ENCODE data around the gene AGPAT1. TPM values are rescaled to one million over a fixed set of nuclear protein-coding genes. Genes with fewer than 3 reads are reported as not detected.
"Not testable (repeated sequence)": the region's sequence is repeated elsewhere in the genome, so short reads cannot be mapped to it uniquely, and the experiment has no call there.

Gene AGPAT1
- total RNA-seq, 1 donor from 2014 or later = 8.4 TPM

GRCh38 chr6:32192608-32193039 lies 16.7 kb upstream of the AGPAT1 start, which contains the start of gene GPSM3:
Gene GPSM3, minus strand, starts transcription at chr6:32192643. Its CDS starts 130 bp downstream, at chr6:32192513.
- Histone ChIP-seq H3K27ac (ENCODE audit: low read depth, low read length) (peak within 1 kb of the TSS; percentile 97), H3K4me1 (ENCODE audit: control insufficient read depth in 3 of 3, insufficient read depth in 3 of 3, low read length in 3 of 3) (peaks cover 45 to 66% (median 52%) of the 10 kb centered on the region in 3 donors), H3K36me3 (ENCODE audit: control insufficient read depth in 3 of 3, insufficient read depth in 3 of 3, low read length in 3 of 3) (peaks cover 2 to 5% (median 2%) of the 10 kb centered on the region in 3 donors), H3K9ac (ENCODE audit: low read depth in 1 of 3, low read length in 3 of 3) (peak within 1 kb of the TSS; percentile 40 to 95 (median 57)), H3K9me3 (ENCODE audit: control insufficient read depth in 3 of 3, low read length in 3 of 3) (no peaks in the 10 kb centered on the region), H3K4me3 (ENCODE audit: low read length in 3 of 3) (peak within 1 kb of the TSS; percentile 41 to 55 (median 51)), H3K27me3 (ENCODE audit: control insufficient read depth in 3 of 3, insufficient read depth in 3 of 3, low read length in 3 of 3) (no peaks in the 10 kb centered on the region)

GRCh38 chr6:32191696-32192607 lies 16.1 kb upstream of the AGPAT1 start:
- peaks cover 43 to 64% (median 54%) of the 10 kb centered on the region in 3 donors for H3K4me1 ChIP-seq (ENCODE audit: control insufficient read depth in 3 of 3, insufficient read depth in 3 of 3, low read length in 3 of 3)
- peak overlapping the region; percentile 97 for H3K27ac ChIP-seq (ENCODE audit: low read depth, low read length)
- H3K27me3 ChIP-seq (ENCODE audit: control insufficient read depth in 3 of 3, insufficient read depth in 3 of 3, low read length in 3 of 3) = no peaks in the 10 kb centered on the region
- H3K9ac ChIP-seq (ENCODE audit: low read depth in 1 of 3, low read length in 3 of 3) = peak overlapping the region; percentile 32 to 45 (median 33)
- H3K9me3 ChIP-seq (ENCODE audit: control insufficient read depth in 3 of 3, low read length in 3 of 3) = no peaks in the 10 kb centered on the region
- peaks cover 8 to 11% (median 8%) of the 10 kb centered on the region in 3 donors for H3K36me3 ChIP-seq (ENCODE audit: control insufficient read depth in 3 of 3, insufficient read depth in 3 of 3, low read length in 3 of 3)
- H3K4me3 ChIP-seq (ENCODE audit: low read length in 3 of 3) = peak overlapping the region; percentile 22 to 55 (median 51)

GRCh38 chr6:32190911-32191677 lies 15.2 kb upstream of the AGPAT1 start:
- Histone ChIP-seq H3K9ac (ENCODE audit: low read depth in 1 of 3, low read length in 3 of 3) (peak overlapping the region; percentile 87 to 95 (median 91)), H3K27me3 (ENCODE audit: control insufficient read depth in 3 of 3, insufficient read depth in 3 of 3, low read length in 3 of 3) (no peaks in the 10 kb centered on the region), H3K4me1 (ENCODE audit: control insufficient read depth in 3 of 3, insufficient read depth in 3 of 3, low read length in 3 of 3) (peaks cover 40 to 65% (median 55%) of the 10 kb centered on the region in 3 donors), H3K9me3 (ENCODE audit: control insufficient read depth in 3 of 3, low read length in 3 of 3) (no peaks in the 10 kb centered on the region), H3K36me3 (ENCODE audit: control insufficient read depth in 3 of 3, insufficient read depth in 3 of 3, low read length in 3 of 3) (peaks cover 15 to 16% (median 15%) of the 10 kb centered on the region in 3 donors), H3K4me3 (ENCODE audit: low read length in 3 of 3) (peak overlapping the region; percentile 36 to 94 (median 86)), H3K27ac (ENCODE audit: low read depth, low read length) (peak overlapping the region; percentile 97)

DNA sequence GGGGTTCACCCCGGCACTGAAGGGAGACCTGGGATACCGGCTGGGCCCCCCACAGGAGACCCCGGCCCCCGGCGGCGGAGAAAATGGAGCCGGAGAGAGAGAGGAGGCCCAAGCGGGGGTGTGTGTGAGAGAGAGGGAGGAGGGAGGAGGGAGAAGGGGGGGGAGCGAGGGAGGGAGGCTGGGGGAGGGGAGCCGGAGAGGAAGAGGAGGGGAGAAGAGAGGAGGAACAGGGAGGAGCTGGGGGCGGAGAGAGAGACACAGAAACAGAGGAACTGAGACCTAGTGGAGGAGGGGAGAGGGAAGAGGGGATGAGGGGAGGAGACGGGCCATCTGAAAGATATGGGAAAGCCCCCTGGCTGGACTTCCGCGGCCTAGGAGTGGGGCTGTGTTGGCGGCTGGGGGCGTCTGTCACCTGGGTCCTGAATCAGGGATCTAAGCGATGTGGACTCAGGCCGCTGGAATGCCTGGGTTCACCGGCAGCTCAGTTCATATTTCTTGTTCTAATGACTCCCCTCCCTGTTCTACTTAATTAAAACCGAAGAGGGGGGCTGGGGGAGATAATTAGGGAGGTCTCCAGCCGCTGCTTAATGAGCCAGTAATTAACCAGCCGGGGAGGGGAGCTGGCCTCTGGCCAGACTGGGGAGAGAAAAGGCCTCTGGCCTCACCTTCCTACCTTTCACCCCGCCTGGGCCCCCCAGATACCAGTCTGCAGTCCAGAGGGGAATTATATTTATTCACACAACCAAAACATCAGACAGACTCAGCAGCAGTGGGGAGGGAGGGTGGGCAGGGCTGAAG lies 14.4 kb upstream of the AGPAT1 start, which contains the start of gene PBX2:
Gene PBX2, minus strand, starts transcription at position 149 of the 798 bp plus-strand sequence. CDS start 287 bp downstream, outside the sequence.
- H3K4me1 ChIP-seq (ENCODE audit: control insufficient read depth in 3 of 3, insufficient read depth in 3 of 3, low read length in 3 of 3) = peaks cover 42 to 62% (median 58%) of the 10 kb centered on the region in 3 donors
- no peaks in the 10 kb centered on the region for H3K9me3 ChIP-seq (ENCODE audit: control insufficient read depth in 3 of 3, low read length in 3 of 3)
- H3K9ac ChIP-seq (ENCODE audit: low read depth in 1 of 3, low read length in 3 of 3) = peak within 1 kb of the TSS; percentile 87 to 95 (median 91)

GRCh38 chr6:32189742-32190053 lies 13.8 kb upstream of the AGPAT1 start:
- peaks cover 36 to 57% (median 53%) of the 10 kb centered on the region in 3 donors for H3K4me1 ChIP-seq (ENCODE audit: control insufficient read depth in 3 of 3, insufficient read depth in 3 of 3, low read length in 3 of 3)
- H3K27me3 ChIP-seq (ENCODE audit: control insufficient read depth in 3 of 3, insufficient read depth in 3 of 3, low read length in 3 of 3) = no peaks in the 10 kb centered on the region
- H3K9me3 ChIP-seq (ENCODE audit: control insufficient read depth in 3 of 3, low read length in 3 of 3) = no peaks in the 10 kb centered on the region
- peak overlapping the region; percentile 54 to 78 (median 70) for H3K4me3 ChIP-seq (ENCODE audit: low read length in 3 of 3)
- peaks cover 15 to 16% (median 15%) of the 10 kb centered on the region in 3 donors for H3K36me3 ChIP-seq (ENCODE audit: control insufficient read depth in 3 of 3, insufficient read depth in 3 of 3, low read length in 3 of 3)
- H3K27ac ChIP-seq (ENCODE audit: low read depth, low read length) = peak overlapping the region; percentile 97
- peak overlapping the region; percentile 86 to 91 (median 88) for H3K9ac ChIP-seq (ENCODE audit: low read depth in 1 of 3, low read length in 3 of 3)

More for the DNA sequence above, 14.4 kb upstream of the AGPAT1 start, which contains the start of gene PBX2:
- Histone ChIP-seq H3K27ac (ENCODE audit: low read depth, low read length) (peak within 1 kb of the TSS; percentile 97), H3K4me3 (ENCODE audit: low read length in 3 of 3) (peak within 1 kb of the TSS; percentile 86 to 94 (median 87)), H3K36me3 (ENCODE audit: control insufficient read depth in 3 of 3, insufficient read depth in 3 of 3, low read length in 3 of 3) (peaks cover 15 to 16% (median 15%) of the 10 kb centered on the region in 3 donors), H3K27me3 (ENCODE audit: control insufficient read depth in 3 of 3, insufficient read depth in 3 of 3, low read length in 3 of 3) (no peaks in the 10 kb centered on the region)

GRCh38 chr6:32189069-32189741 lies 13.3 kb upstream of the AGPAT1 start:
- Histone ChIP-seq H3K27me3 (ENCODE audit: control insufficient read depth in 3 of 3, insufficient read depth in 3 of 3, low read length in 3 of 3) (no peaks in the 10 kb centered on the region), H3K27ac (ENCODE audit: low read depth, low read length) (peak overlapping the region; percentile 97), H3K4me1 (ENCODE audit: control insufficient read depth in 3 of 3, insufficient read depth in 3 of 3, low read length in 3 of 3) (peaks cover 35 to 55% (median 53%) of the 10 kb centered on the region in 3 donors), H3K9ac (ENCODE audit: low read depth in 1 of 3, low read length in 3 of 3) (peak overlapping the region; percentile 86 to 91 (median 88)), H3K9me3 (ENCODE audit: control insufficient read depth in 3 of 3, low read length in 3 of 3) (no peaks in the 10 kb centered on the region), H3K36me3 (ENCODE audit: control insufficient read depth in 3 of 3, insufficient read depth in 3 of 3, low read length in 3 of 3) (peaks cover 15 to 18% (median 15%) of the 10 kb centered on the region in 3 donors), H3K4me3 (ENCODE audit: low read length in 3 of 3) (peak overlapping the region; percentile 54 to 78 (median 70))

DNA sequence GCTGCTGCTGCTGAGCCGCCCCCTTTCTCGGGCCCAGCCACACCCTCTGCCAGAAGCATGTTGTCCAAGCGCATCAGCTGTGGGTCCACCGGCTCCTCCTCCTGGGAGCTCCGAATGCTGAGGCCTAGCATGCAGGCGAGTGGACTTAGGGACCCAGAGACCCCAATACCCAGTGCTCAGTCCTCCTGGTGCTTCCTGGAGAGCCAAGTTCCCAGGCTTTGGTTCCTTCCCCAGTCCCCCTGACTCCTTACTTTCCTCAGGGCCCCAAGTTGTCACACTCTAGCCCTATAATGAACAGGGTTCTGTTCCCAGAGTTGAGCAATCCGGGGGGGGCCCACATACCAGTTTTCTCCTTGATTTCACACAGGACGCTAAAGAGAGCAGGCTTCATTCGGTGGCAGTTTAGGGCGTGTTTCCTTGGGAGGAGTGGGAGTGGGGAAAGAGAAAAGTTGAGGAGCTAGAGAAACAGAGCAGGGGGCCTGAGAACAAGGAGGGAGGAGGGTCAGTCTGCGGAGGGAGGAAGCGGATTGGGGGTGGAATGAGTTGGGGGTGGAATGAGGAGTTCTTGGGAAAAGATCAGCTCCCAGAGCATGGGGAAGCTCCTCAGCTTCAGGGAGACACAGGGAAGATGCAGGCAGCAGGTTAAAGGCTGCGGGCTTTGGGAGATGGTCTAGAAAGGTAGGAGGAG lies 12.6 kb upstream of the AGPAT1 start:
- H3K27me3 ChIP-seq (ENCODE audit: control insufficient read depth in 3 of 3, insufficient read depth in 3 of 3, low read length in 3 of 3) = no peaks in the 10 kb centered on the region
- H3K27ac ChIP-seq (ENCODE audit: low read depth, low read length) = peak overlapping the region; percentile 97
- peak overlapping the region; percentile 86 to 91 (median 88) for H3K9ac ChIP-seq (ENCODE audit: low read depth in 1 of 3, low read length in 3 of 3)
- peak overlapping the region; percentile 54 to 78 (median 70) for H3K4me3 ChIP-seq (ENCODE audit: low read length in 3 of 3)
- peaks cover 35 to 60% (median 58%) of the 10 kb centered on the region in 3 donors for H3K4me1 ChIP-seq (ENCODE audit: control insufficient read depth in 3 of 3, insufficient read depth in 3 of 3, low read length in 3 of 3)
- H3K36me3 ChIP-seq (ENCODE audit: control insufficient read depth in 3 of 3, insufficient read depth in 3 of 3, low read length in 3 of 3) = peaks cover 15 to 23% (median 16%) of the 10 kb centered on the region in 3 donors
- no peaks in the 10 kb centered on the region for H3K9me3 ChIP-seq (ENCODE audit: control insufficient read depth in 3 of 3, low read length in 3 of 3)

DNA sequence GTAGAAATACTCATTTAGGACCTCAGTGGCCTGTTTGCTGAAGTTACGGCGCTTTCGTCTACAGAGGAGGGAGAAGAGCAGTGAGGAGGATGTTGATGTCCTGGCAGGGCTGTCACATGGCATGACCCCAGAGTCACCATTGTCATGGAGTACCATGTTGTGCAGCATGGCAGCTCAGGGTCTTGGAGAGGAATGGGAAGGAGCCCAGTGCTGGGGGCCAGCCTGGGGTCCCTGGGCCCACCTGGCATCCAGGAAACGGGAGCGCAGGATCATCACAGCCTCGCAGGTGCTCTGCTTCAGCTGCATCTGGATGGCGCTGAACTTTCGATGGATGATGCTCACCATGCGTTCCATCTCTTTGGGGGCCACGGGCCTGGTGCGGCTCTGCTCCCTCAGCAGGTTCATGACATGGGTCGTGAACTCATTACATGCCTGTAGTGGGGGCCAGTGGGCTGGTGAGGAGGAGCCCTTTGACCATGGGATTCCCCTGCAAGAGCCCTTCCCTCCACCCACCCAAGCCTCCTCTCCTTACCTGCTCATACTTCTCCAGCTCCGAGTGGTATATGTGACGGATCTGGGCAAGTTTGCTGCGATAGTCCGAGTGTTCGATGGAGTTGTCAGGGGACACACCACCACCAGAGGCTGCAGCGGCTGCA lies 12.0 kb upstream of the AGPAT1 start:
- H3K27ac ChIP-seq (ENCODE audit: low read depth, low read length) = peak overlapping the region; percentile 97
- H3K36me3 ChIP-seq (ENCODE audit: control insufficient read depth in 3 of 3, insufficient read depth in 3 of 3, low read length in 3 of 3) = peaks cover 15 to 24% (median 21%) of the 10 kb centered on the region in 3 donors
- H3K4me1 ChIP-seq (ENCODE audit: control insufficient read depth in 3 of 3, insufficient read depth in 3 of 3, low read length in 3 of 3) = peaks cover 39 to 65% (median 59%) of the 10 kb centered on the region in 3 donors
- H3K4me3 ChIP-seq (ENCODE audit: low read length in 3 of 3) = peak overlapping the region in 2 of 3 donors; percentile 54 to 78
- not testable (repeated sequence) for H3K27me3 ChIP-seq (ENCODE audit: control insufficient read depth in 3 of 3, insufficient read depth in 3 of 3, low read length in 3 of 3); H3K9me3 ChIP-seq (ENCODE audit: control insufficient read depth in 3 of 3, low read length in 3 of 3)
- peak overlapping the region in 2 of 3 donors; percentile 88 to 91 for H3K9ac ChIP-seq (ENCODE audit: low read depth in 1 of 3, low read length in 3 of 3)
